SK-N-SH (cell line): ENCODE measurements around the gene GSC2. TPM values are rescaled to one million over a fixed set of nuclear protein-coding genes. Genes with fewer than 3 reads are reported as not detected.
A peak's percentile ranks its signal among the peaks of the same experiment; 100 is the strongest.

Experiments used
- CTCF ChIA-PET: fragments of 300-600, 350-600 bp; formaldehyde crosslinking; extraction: SDS; loops from one replicate; lab custom pipeline; 2021; lab: Yijun Ruan, JAX
- POLR2A ChIA-PET: fragments of 350-600 bp; sonication (Branson Sonifier 250); formaldehyde crosslinking; extraction: SDS; loops from one replicate; lab custom pipeline; 2020; ENCODE audit warnings: antibody characterized with exemption, inconsistent platforms; lab: Yijun Ruan, JAX
- DNase-seq: peaks from one replicate; pipeline ENCODE4 v3.0.0; 2012
- H2AFZ ChIP-seq: fragments of 200-600 bp; sonication (generic); 2 replicates; pipeline ENCODE4 v1.8.1; 2016; ENCODE audit warnings: antibody characterized with exemption, mild to moderate bottlenecking, low read depth
- H3F3A ChIP-seq: fragments of 200-600 bp; sonication (generic); replicated peaks from 2 replicates; pipeline ENCODE3; 2016; ENCODE audit warnings: antibody characterized with exemption, mild to moderate bottlenecking; ENCODE audit not compliant: insufficient read depth
- H3K27ac ChIP-seq, 2 experiments: fragments of 200-500 bp in 1 of 2; fragments of 200-600 bp in 1 of 2; sonication (Bioruptor generic) in 1 of 2; sonication (generic), shearing (Covaris generic) in 1 of 2; 2 replicates each; pipeline versions ENCODE4 v1.5.1 to v1.6.1; 2014 to 2016; ENCODE audit warnings: low read depth in 2 of 2, inconsistent platforms in 1 of 2, low read length in 1 of 2, mild to moderate bottlenecking in 1 of 2, mixed read lengths in 1 of 2
- H3K27me3 ChIP-seq: fragments of 200-600 bp; sonication (generic), shearing (Covaris generic); 2 replicates; pipeline ENCODE4 v1.6.1; 2016; ENCODE audit warnings: mixed run types; ENCODE audit not compliant: insufficient read depth
- H3K36me3 ChIP-seq, 2 experiments: fragments of 200-500 bp in 1 of 2; fragments of 200-600 bp in 1 of 2; sonication (Bioruptor generic) in 1 of 2; sonication (generic) in 1 of 2; replicated peaks in 1 of 2; 2 replicates each; pipeline versions ENCODE3 to v1.5.1; 2014 to 2016; ENCODE audit warnings: low read length in 1 of 2, mild to moderate bottlenecking in 1 of 2; ENCODE audit not compliant: insufficient read depth in 2 of 2, control insufficient read depth in 1 of 2
- H3K4me1 ChIP-seq, 2 experiments: fragments of 200-500 bp in 1 of 2; fragments of 200-600 bp in 1 of 2; sonication (Bioruptor generic) in 1 of 2; sonication (generic), shearing (Covaris generic) in 1 of 2; 2 replicates each; pipeline versions ENCODE4 v1.5.1 to v1.6.1; 2014 to 2016; ENCODE audit warnings: low read depth in 1 of 2, low read length in 1 of 2, mixed run types in 1 of 2; ENCODE audit not compliant: insufficient read depth in 2 of 2, control insufficient read depth in 1 of 2
- H3K4me2 ChIP-seq: fragments of 200-600 bp; sonication (generic), shearing (Covaris generic); 2 replicates; pipeline ENCODE4 v1.6.1; 2017; ENCODE audit warnings: mixed run types
- H3K4me3 ChIP-seq, 2 experiments: fragments of 200-500 bp in 1 of 2; fragments of 200-600 bp in 1 of 2; sonication (Bioruptor generic) in 1 of 2; sonication (generic), shearing (Covaris generic) in 1 of 2; 2 replicates each; pipeline versions ENCODE4 v1.5.1 to v1.8.1; 2014 to 2016; ENCODE audit warnings: low read depth in 2 of 2, inconsistent platforms in 1 of 2, low read length in 1 of 2, mild to moderate bottlenecking in 1 of 2, mixed read lengths in 1 of 2, moderate library complexity in 1 of 2
- H3K79me2 ChIP-seq: fragments of 200-600 bp; sonication (generic); 2 replicates; pipeline ENCODE4 v1.8.1; 2017; ENCODE audit warnings: mild to moderate bottlenecking; ENCODE audit not compliant: insufficient read depth
- H3K9ac ChIP-seq: fragments of 200-600 bp; sonication (generic); 2 replicates; pipeline ENCODE4 v1.6.1; 2017; ENCODE audit warnings: mixed run types
- H3K9me2 ChIP-seq: fragments of 200-600 bp; sonication (generic); 2 replicates; pipeline ENCODE4 v1.6.1; 2017; ENCODE audit warnings: mixed run types
- H3K9me3 ChIP-seq: fragments of 200-600 bp; sonication (generic); 2 replicates; pipeline ENCODE4 v1.6.1; 2017; ENCODE audit warnings: mixed run types, mild to moderate bottlenecking, moderate library complexity
- H4K20me1 ChIP-seq: fragments of 200-600 bp; sonication (generic); 2 replicates; pipeline ENCODE4 v1.6.1; 2017; ENCODE audit warnings: mild to moderate bottlenecking, mixed run types; ENCODE audit not compliant: insufficient read depth
- EP300 ChIP-seq, 2 experiments: IDR thresholded peaks; 2 replicates each; pipeline versions ENCODE4 v1.4.0 to v1.6.1; 2012; ENCODE audit warnings: borderline replicate concordance in 1 of 2, low read depth in 1 of 2, low read length in 1 of 2
- JUND ChIP-seq: IDR thresholded peaks from 2 replicates; pipeline ENCODE4 v1.4.0; 2012
- NRF1 ChIP-seq: IDR thresholded peaks from 2 replicates; pipeline ENCODE4 v1.6.1; 2012; ENCODE audit warnings: low read depth, mild to moderate bottlenecking, low read length
- RAD21 ChIP-seq: IDR thresholded peaks from 2 replicates; pipeline ENCODE4 v1.6.1; 2012; ENCODE audit warnings: mild to moderate bottlenecking, low read length
- WGBS: methylation state at CpG from one replicate; pipeline ENCODE4 v1.1.6; 2017; ENCODE audit warnings: low lambda C conversion rate; 5-methylcytosine and 5-hydroxymethylcytosine counted together
- polyA plus RNA-seq, 3 experiments: library from polyadenylated mRNA; depleted of rRNA; stranded (reverse); fragments of >200 nt; gene quantifications; 2 replicates each; pipeline ENCODE4 v1.2.3, GENCODE V29; 2012
- TF ChIP-seq, protein P1 (sequence below): IDR thresholded peaks from 2 replicates; pipeline ENCODE4 v1.6.1; 2012; ENCODE audit warnings: mild to moderate bottlenecking, low read depth, low read length, moderate library complexity
- TF ChIP-seq, protein P2 (sequence below): IDR thresholded peaks from 2 replicates; pipeline ENCODE4 v1.4.0; 2012; ENCODE audit warnings: low read depth
- TF ChIP-seq, protein P3 (sequence below): IDR thresholded peaks from 2 replicates; pipeline ENCODE4 v1.4.0; 2012; ENCODE audit warnings: low read depth, borderline replicate concordance
- TF ChIP-seq, protein P4 (sequence below): fragments of 150-350 bp; IDR thresholded peaks from 2 replicates; pipeline ENCODE4 v1.6.1; 2016; ENCODE audit warnings: mild to moderate bottlenecking, low read depth, low read length

The GSC2 gene
- polyA plus RNA-seq, 1 of the 3 experiments (the other 2 are of a cell fraction), result not detected

DNA sequence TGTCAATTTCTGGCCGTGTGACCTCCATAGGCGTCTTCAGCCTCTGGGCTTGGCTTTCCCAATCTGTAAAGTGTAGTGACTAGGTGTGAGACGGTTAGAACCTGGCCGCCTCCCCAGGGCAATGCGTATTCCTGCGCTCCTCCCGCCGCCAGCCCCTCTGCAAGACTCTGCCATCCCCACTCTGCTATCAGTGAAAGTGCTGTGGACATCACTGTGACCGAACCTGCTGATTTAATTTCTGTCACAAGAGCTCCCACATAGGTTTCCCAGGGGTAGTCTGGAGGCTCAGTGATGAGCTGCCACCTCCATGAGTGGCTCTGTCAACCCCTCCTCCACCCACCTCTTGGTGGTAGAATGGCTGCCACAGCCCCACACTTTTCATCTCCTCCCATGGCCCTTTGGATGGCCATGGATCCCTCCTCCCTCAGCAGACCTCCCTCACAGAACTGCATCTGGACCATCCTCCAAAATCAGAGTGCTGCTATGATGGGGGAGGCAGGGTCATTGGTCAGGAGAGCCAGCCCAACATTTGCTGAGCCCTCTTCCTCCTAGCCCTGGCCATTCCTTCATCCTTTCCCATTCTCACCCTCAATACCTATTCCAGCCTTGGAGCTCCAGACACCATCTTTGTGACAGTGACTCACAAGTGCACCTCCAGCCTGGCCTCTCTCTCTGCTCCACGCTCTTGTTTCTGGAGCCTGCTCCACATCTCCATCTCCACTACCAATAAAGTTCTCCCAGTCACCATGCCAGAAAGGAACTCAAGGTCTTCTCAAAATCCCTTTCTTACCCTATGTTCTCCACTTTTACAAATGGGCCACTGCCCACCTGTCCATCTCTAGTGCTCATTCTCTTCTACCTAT, 1.5 kb upstream of the GSC2 start (continued):
- TF ChIP-seq, protein P1, sequence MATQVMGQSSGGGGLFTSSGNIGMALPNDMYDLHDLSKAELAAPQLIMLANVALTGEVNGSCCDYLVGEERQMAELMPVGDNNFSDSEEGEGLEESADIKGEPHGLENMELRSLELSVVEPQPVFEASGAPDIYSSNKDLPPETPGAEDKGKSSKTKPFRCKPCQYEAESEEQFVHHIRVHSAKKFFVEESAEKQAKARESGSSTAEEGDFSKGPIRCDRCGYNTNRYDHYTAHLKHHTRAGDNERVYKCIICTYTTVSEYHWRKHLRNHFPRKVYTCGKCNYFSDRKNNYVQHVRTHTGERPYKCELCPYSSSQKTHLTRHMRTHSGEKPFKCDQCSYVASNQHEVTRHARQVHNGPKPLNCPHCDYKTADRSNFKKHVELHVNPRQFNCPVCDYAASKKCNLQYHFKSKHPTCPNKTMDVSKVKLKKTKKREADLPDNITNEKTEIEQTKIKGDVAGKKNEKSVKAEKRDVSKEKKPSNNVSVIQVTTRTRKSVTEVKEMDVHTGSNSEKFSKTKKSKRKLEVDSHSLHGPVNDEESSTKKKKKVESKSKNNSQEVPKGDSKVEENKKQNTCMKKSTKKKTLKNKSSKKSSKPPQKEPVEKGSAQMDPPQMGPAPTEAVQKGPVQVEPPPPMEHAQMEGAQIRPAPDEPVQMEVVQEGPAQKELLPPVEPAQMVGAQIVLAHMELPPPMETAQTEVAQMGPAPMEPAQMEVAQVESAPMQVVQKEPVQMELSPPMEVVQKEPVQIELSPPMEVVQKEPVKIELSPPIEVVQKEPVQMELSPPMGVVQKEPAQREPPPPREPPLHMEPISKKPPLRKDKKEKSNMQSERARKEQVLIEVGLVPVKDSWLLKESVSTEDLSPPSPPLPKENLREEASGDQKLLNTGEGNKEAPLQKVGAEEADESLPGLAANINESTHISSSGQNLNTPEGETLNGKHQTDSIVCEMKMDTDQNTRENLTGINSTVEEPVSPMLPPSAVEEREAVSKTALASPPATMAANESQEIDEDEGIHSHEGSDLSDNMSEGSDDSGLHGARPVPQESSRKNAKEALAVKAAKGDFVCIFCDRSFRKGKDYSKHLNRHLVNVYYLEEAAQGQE, result no peak
- TF ChIP-seq, protein P2, sequence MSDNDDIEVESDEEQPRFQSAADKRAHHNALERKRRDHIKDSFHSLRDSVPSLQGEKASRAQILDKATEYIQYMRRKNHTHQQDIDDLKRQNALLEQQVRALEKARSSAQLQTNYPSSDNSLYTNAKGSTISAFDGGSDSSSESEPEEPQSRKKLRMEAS, result no peak
- TF ChIP-seq, protein P3, sequence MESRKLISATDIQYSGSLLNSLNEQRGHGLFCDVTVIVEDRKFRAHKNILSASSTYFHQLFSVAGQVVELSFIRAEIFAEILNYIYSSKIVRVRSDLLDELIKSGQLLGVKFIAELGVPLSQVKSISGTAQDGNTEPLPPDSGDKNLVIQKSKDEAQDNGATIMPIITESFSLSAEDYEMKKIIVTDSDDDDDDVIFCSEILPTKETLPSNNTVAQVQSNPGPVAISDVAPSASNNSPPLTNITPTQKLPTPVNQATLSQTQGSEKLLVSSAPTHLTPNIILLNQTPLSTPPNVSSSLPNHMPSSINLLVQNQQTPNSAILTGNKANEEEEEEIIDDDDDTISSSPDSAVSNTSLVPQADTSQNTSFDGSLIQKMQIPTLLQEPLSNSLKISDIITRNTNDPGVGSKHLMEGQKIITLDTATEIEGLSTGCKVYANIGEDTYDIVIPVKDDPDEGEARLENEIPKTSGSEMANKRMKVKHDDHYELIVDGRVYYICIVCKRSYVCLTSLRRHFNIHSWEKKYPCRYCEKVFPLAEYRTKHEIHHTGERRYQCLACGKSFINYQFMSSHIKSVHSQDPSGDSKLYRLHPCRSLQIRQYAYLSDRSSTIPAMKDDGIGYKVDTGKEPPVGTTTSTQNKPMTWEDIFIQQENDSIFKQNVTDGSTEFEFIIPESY, result no peak
- TF ChIP-seq EP300 (IDR thresholded peaks at IDR 0.05; ENCODE audit: borderline replicate concordance in 1 of 2, low read depth in 1 of 2, low read length in 1 of 2), result no peak
- TF ChIP-seq, protein P4, sequence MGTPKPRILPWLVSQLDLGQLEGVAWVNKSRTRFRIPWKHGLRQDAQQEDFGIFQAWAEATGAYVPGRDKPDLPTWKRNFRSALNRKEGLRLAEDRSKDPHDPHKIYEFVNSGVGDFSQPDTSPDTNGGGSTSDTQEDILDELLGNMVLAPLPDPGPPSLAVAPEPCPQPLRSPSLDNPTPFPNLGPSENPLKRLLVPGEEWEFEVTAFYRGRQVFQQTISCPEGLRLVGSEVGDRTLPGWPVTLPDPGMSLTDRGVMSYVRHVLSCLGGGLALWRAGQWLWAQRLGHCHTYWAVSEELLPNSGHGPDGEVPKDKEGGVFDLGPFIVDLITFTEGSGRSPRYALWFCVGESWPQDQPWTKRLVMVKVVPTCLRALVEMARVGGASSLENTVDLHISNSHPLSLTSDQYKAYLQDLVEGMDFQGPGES, result no peak

DNA sequence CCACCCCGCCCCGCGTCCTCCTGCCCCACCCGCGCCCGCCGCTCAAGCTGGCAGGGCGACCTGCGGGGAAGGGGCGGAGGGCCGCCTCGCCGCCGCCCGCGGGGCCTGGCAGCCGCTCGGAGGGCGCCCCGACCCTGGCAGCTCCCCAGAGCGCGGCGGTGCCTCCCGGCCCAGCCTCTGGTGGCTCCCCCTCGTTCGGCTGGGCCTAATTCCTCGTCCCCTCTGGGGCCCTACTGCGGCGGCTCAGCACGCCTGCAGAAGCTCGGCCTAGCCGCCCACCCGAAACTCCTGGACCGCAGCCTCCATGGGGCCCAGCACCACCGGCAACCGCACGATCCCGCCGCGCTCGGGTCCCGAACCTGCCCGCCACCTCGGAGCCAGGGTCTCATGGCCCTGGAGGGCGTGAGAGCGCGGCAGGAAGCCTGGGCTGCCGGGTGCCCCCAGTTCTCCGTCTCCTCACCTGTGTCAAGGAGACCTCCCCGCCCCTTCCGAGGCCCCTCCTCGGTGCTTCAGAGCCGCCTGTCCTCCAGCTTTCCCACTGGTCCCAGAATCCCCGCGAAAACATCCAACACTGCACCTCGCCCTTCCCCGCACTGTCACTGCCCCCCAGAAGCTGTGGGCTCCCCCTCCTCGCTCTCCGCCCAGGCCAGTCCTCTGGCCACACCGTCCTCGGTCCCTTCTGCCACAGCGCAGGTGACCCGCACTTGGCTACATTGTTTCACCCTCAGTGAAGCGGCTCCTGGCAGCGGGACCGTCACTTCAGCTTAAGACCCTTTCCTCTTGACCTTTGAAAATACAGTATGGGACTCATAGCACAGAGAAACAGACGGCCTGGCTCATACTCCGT, 613 bp upstream of the GSC2 start:
- no peaks in the 10 kb centered on the region for H3K4me1 ChIP-seq
- no peak overlapping the region for H3K9ac ChIP-seq
- no peaks in the 10 kb centered on the region for H3K9me3 ChIP-seq
- no peaks in the 10 kb centered on the region for H3K36me3 ChIP-seq
- H3K4me3 ChIP-seq, result no peak overlapping the region
- TF ChIP-seq JUND, result no peak
- no peak for TF ChIP-seq RAD21
- no peak for TF ChIP-seq NRF1
- TF ChIP-seq, all 33 proteins: peak for 0
- Histone ChIP-seq H3K9me2 (no peaks in the 10 kb centered on the region), H3K27me3 (peaks cover 61% of the 10 kb centered on the region), H4K20me1 (no peaks in the 10 kb centered on the region), H2AFZ (no peak overlapping the region), H3F3A (no peaks in the 10 kb centered on the region), H3K27ac (no peak overlapping the region), H3K79me2 (no peaks in the 10 kb centered on the region), H3K4me2 (no peak overlapping the region)
- ChIA-PET CTCF (interaction anchor here (1.2 kb wide), 1 partner anchor 479 kb away, joined by 4 read pairs; no protein-coding TSS in a partner anchor), POLR2A (no interaction called here)
- DNase-seq, result peak; percentile 45
- 19% methylated on average over 18 of the region's 68 CpGs for WGBS
